NCI-H2196 treated with DMSO at 0.1 percent for 48 hours (cell line): ENCODE data around the gene NOD1.

Experiments
- DNase-seq: peaks from one replicate; lab custom pipeline; 2025; ENCODE audit not compliant: unreplicated experiment; lab: John Stamatoyannopoulos, UW

The NOD1 gene

DNA sequence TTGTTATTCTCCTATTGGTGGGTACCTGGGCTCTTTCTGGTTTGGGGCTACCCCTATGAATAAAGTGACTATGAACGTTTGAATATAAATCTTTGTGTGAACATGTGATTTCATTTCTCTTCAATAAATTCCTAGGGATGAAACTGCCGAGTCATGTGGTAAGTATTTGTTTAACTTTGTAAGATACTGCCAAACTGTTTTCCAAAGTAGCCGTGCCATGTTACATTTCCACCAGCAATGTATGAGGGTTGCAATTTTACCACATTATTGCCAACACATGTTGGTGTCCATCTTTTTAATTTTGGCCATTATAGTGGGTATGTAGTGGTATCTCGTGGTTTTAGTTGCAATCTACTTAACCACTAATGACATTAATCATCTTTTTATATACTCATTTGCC is 99.5 kb downstream of the NOD1 start:
- no peak for DNase-seq

DNA sequence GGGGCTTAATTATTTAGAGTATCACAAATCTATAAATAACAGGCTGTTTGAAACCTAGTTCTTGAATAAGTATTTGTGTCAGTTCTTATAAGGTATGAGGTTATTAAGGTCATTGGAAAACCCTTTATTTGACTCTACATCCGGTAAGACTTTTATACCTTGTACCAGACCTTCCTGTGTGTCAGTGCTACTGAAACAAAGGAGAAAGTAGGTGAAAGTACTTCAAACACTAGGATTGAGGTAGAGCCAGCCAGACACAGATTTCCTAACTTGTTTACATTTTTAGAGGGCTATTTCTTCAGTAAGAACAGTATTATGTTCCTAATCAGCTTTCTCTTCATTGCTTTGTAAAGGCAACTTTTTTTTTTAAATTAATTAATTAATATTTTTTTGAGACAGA is 100.3 kb downstream of the NOD1 start:
- DNase-seq = no peak
